Gastrocnemius medialis (tissue), 4 donors: Measurements from ENCODE around the gene TTC17.

ENCODE experiments used
- POLR2A ChIP-seq, 2 donors: fragments of 450-650 bp; IDR thresholded peaks; one replicate each; pipeline ENCODE4 v1.6.1; 2017; ENCODE audit warnings: antibody characterized with exemption in 2 of 2, mild to moderate bottlenecking in 2 of 2, moderate library complexity in 2 of 2
- TF ChIP-seq, protein P1 (sequence below), 5 experiments: fragments of 450-650 bp in 3 of 5; fragments of 200-600 bp in 2 of 5; sonication (generic) in 2 of 5; IDR thresholded peaks in 4 of 5; conservative IDR thresholded peaks in 1 of 5; 1 replicate in 4 of 5; 2 replicates in 1 of 5; pipeline ENCODE4 v1.5.1; 2016 to 2019; ENCODE audit warnings: antibody characterized with exemption in 5 of 5, mild to moderate bottlenecking in 3 of 5, moderate library complexity in 3 of 5

DNA sequence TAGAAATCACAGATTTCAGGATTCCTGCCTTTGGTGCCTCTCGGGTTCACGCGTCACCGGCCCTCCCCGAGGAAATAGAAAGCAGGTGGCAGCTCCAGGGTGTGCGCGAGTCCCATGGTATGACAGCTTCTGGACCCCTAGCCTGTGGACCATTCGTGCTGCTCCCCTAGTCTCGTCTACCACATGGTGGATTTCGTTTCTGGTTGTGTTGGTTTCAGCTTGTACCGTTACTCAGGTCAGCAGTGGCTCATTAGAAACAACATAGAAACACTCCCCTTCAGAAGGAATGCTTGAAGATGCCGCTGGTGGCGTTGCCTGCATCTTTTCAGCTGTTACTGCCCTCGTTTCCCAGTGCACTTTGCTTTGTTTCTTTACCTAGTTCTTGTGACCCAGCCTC lies 700 bp downstream of the TTC17 start:
- TF ChIP-seq POLR2A (IDR thresholded peaks at IDR 0.05) = no peak
- TF ChIP-seq, protein P1, sequence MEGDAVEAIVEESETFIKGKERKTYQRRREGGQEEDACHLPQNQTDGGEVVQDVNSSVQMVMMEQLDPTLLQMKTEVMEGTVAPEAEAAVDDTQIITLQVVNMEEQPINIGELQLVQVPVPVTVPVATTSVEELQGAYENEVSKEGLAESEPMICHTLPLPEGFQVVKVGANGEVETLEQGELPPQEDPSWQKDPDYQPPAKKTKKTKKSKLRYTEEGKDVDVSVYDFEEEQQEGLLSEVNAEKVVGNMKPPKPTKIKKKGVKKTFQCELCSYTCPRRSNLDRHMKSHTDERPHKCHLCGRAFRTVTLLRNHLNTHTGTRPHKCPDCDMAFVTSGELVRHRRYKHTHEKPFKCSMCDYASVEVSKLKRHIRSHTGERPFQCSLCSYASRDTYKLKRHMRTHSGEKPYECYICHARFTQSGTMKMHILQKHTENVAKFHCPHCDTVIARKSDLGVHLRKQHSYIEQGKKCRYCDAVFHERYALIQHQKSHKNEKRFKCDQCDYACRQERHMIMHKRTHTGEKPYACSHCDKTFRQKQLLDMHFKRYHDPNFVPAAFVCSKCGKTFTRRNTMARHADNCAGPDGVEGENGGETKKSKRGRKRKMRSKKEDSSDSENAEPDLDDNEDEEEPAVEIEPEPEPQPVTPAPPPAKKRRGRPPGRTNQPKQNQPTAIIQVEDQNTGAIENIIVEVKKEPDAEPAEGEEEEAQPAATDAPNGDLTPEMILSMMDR (IDR thresholded peaks at IDR 0.05 in 4 of 5, conservative IDR thresholded peaks at IDR 0.05 in 1 of 5) = no peak
